Breast epithelium (tissue), 4 donors: ENCODE results near the gene VAV3. TPM values are rescaled to one million over a fixed set of nuclear protein-coding genes. Genes with fewer than 3 reads are reported as not detected.

ENCODE experiments used
- DNase-seq, 2 donors: peaks; one replicate each; pipeline ENCODE4 v3.0.0-alpha.2; 2019; ENCODE audit warnings: low spot score in 2 of 2
- H3K27ac ChIP-seq, 2 donors: fragments of 200-600 bp; sonication (generic) in 1 of 2; one replicate each; pipeline ENCODE4 v1.5.1; 2016 to 2019; ENCODE audit warnings: mild to moderate bottlenecking in 1 of 2
- H3K27me3 ChIP-seq, 2 donors: fragments of 200-600 bp; sonication (generic) in 1 of 2; one replicate each; pipeline versions ENCODE4 v1.5.1 to v1.6.0; 2017 to 2019; ENCODE audit warnings: control low read depth in 1 of 2, mild to moderate bottlenecking in 1 of 2
- H3K36me3 ChIP-seq: fragments of 200-600 bp; one replicate; pipeline ENCODE4 v1.5.1; 2019
- H3K4me1 ChIP-seq, 2 donors: fragments of 200-600 bp; sonication (generic); one replicate each; pipeline ENCODE4 v1.5.1; 2016 to 2019; ENCODE audit warnings: control low read depth in 1 of 2
- H3K4me3 ChIP-seq, 3 donors: fragments of 200-600 bp; sonication (generic); 1 replicate in 2 of 3; 2 replicates in 1 of 3; pipeline ENCODE4 v1.5.1; 2016 to 2019; ENCODE audit warnings: mild to moderate bottlenecking in 3 of 3, moderate library complexity in 2 of 3
- H3K9me3 ChIP-seq, 2 donors: fragments of 200-600 bp; sonication (generic) in 1 of 2; one replicate each; pipeline ENCODE4 v1.5.1; 2016 to 2019; ENCODE audit warnings: control low read depth in 1 of 2
- POLR2A ChIP-seq: fragments of 450-650 bp; IDR thresholded peaks from one replicate; pipeline ENCODE4 v1.6.1; 2016; ENCODE audit warnings: antibody characterized with exemption, mild to moderate bottlenecking, moderate library complexity
- POLR2AphosphoS5 ChIP-seq, 3 donors: sonication (generic); formaldehyde crosslinking; IDR thresholded peaks; one replicate each; pipeline ENCODE4 v1.6.1; 2017; ENCODE audit warnings: antibody characterized with exemption in 3 of 3
- intact Hi-C: fragments of 100-400 bp; cut with DNase I; formaldehyde crosslinking; loops from one replicate; pipeline ENCODE4 v1.15.1; 2023; ENCODE audit warnings: low total_unique reads
- total RNA-seq, 3 donors: library from RNA; depleted of rRNA; stranded (reverse); fragments of >200 nt; gene quantifications; one replicate each; pipeline ENCODE4 v1.1.0, GENCODE V29; 2016
- TF ChIP-seq, protein P1 (sequence below), 3 donors: fragments of 450-650 bp; IDR thresholded peaks; one replicate each; pipeline ENCODE4 v1.5.1; 2016 to 2017; ENCODE audit warnings: antibody characterized with exemption in 3 of 3, mild to moderate bottlenecking in 3 of 3, moderate library complexity in 3 of 3

VAV3 gene
- total RNA-seq, 3 donors from 2014 or later: 8.0 to 153 (median 113) TPM

DNA sequence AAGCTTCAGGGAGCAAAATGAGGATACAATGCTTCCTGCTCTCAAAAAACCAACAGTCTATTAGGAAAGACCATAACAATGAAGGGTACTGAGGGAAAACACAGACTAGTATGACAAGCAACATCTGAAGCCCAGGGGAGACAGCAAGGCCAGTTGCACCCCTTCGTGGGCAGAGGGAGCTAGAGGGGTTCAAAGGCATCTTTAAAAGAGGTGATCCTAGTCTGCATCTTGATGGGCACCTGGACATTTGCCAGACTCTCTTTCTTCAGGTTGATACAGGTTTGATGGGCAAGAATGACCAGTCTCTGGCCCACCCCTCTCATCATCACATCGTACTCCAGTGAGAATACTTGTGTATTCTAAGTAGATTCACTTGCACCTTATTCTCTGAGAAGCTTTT is 177.7 kb downstream of the VAV3 start:
- Histone ChIP-seq H3K4me3 (no peak overlapping the region), H3K36me3 (no peaks in the 10 kb centered on the region), H3K27me3 (no peaks in the 10 kb centered on the region), H3K27ac (no peak overlapping the region), H3K4me1 (peaks cover 0 to 4% of the 10 kb centered on the region in 2 donors), H3K9me3 (no peaks in the 10 kb centered on the region)
- DNase-seq: no peak
- intact Hi-C loops: no loop called here
- TF ChIP-seq, protein P1, sequence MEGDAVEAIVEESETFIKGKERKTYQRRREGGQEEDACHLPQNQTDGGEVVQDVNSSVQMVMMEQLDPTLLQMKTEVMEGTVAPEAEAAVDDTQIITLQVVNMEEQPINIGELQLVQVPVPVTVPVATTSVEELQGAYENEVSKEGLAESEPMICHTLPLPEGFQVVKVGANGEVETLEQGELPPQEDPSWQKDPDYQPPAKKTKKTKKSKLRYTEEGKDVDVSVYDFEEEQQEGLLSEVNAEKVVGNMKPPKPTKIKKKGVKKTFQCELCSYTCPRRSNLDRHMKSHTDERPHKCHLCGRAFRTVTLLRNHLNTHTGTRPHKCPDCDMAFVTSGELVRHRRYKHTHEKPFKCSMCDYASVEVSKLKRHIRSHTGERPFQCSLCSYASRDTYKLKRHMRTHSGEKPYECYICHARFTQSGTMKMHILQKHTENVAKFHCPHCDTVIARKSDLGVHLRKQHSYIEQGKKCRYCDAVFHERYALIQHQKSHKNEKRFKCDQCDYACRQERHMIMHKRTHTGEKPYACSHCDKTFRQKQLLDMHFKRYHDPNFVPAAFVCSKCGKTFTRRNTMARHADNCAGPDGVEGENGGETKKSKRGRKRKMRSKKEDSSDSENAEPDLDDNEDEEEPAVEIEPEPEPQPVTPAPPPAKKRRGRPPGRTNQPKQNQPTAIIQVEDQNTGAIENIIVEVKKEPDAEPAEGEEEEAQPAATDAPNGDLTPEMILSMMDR (IDR thresholded peaks at IDR 0.05): no peak
- TF ChIP-seq POLR2AphosphoS5 (IDR thresholded peaks at IDR 0.05): no peak
- TF ChIP-seq POLR2A: no peak

DNA sequence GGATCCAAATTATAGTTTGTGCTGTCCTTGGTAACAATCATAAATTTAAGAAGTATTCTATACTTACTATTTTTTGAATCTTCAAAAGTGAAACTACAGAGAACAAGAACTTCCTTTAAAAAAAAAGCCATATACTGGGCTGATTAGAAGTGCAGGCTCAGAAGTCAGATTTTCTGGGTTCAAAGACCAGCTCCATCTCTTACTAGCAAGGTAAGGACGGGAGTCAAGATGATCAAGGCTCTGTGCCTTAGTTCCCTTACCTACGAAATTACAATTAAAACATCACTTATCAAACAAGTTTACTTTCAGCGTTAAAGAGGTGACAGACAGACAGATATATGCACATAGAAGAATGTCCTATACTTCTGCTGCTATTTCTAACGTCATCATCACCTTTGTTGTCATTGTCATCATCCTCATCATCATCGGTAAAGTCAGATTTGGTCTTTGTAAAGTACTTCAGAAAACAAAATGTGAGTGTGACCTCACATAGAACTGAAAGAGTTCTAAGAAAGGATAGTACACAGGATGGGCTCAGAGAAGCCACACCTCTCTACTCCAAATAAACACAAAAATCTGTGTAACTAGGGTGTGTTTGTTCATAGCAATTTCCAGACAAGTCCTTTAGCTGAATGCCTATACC is 178.7 kb downstream of the VAV3 start:
- Histone ChIP-seq H3K27ac (no peak overlapping the region), H3K4me3 (no peak overlapping the region), H3K4me1 (peaks cover 0 to 4% of the 10 kb centered on the region in 2 donors), H3K36me3 (no peaks in the 10 kb centered on the region), H3K9me3 (no peaks in the 10 kb centered on the region), H3K27me3 (no peaks in the 10 kb centered on the region)
- intact Hi-C loops: no loop called here
- TF ChIP-seq POLR2AphosphoS5 (IDR thresholded peaks at IDR 0.05) (no peak), POLR2A (no peak)
- TF ChIP-seq, protein P1 (IDR thresholded peaks at IDR 0.05): no peak
- DNase-seq: no peak

DNA sequence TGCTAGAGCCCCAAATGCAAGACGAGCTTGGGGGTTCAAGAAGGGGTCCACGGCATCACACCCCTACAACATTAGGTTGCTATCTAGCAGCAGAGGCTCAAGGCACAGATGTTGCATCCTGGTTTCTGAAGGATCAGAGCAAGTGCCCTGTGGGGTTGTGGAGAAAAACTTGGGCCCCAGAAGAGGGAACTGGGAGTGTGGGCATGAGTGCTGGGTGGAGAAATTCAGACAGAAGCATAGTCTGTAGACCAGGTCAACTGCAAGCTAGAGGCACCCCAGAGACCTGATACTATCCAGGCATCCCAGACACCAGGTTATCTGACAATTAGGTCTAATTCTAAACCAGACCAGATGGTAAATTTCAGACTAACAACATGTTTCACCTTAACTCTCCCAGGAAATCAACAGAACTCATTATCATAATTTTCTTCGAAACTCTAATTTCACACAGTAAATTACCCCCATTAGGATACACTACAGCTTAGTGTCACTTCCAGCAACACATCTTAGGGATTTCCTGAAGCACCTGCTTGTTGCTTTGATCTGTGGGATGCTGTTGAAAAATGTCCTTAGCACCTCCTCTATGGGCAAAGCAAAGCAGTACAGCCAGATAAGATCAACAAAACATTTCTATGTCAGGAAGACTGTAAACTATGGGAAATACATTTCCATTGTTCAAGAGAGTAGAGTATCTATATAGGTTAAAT is 179.3 kb downstream of the VAV3 start:
- Histone ChIP-seq H3K27ac (peak overlapping the region in 1 of 2 donors; percentile 2), H3K27me3 (no peaks in the 10 kb centered on the region), H3K4me3 (no peak overlapping the region), H3K36me3 (no peaks in the 10 kb centered on the region), H3K9me3 (no peaks in the 10 kb centered on the region), H3K4me1 (peaks cover 0 to 4% of the 10 kb centered on the region in 2 donors)
- intact Hi-C loops: loop anchor here (1.0 kb wide), 1 partner anchor 341 kb away; no protein-coding TSS in a partner anchor
- DNase-seq: no peak
- no peak for TF ChIP-seq POLR2AphosphoS5 (IDR thresholded peaks at IDR 0.05)
- no peak for TF ChIP-seq POLR2A
- TF ChIP-seq, protein P1 (IDR thresholded peaks at IDR 0.05): no peak

DNA sequence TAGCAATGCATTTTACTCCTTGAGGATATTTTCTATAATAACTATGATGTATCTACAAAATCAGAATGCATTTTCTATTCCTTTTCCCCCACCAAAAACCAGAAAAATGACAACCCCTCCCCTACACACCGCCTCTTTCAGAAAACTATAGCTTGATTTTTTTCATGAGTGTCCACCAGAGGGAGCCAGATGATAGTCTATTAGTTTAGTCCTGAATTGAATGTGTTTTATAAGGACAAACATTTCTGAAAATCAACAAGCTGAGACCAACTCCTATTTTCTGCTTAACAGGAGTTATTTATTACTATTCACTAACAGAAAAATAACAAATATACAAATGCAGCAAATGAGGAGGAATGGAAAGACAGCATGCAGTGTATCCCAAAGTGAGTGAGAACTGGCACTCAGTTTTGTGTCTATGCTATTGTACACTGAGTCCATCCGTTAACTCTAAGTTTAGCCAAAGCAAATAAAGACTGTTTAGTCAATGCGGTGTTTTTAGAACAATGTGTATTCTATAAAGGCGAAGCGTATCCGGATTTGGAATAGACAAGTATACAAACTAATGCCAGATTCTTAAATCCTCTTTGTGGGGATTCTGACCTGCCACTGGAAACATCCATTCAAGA is 182.6 kb downstream of the VAV3 start:
- H3K27me3 ChIP-seq: no peaks in the 10 kb centered on the region
- H3K4me3 ChIP-seq: no peak overlapping the region
- H3K4me1 ChIP-seq: no peaks in the 10 kb centered on the region
- no peak overlapping the region for H3K27ac ChIP-seq
- no peaks in the 10 kb centered on the region for H3K9me3 ChIP-seq
- intact Hi-C loops: no loop called here
- no peaks in the 10 kb centered on the region for H3K36me3 ChIP-seq
- TF ChIP-seq, protein P1 (IDR thresholded peaks at IDR 0.05): peak; percentile 82 to 85 (median 84)
- no peak for TF ChIP-seq POLR2AphosphoS5 (IDR thresholded peaks at IDR 0.05)
- no peak for TF ChIP-seq POLR2A
- DNase-seq: no peak

GRCh38 chr1:107781245-107781644 is 183.7 kb downstream of the VAV3 start:
- Histone ChIP-seq H3K9me3 (no peaks in the 10 kb centered on the region), H3K36me3 (no peaks in the 10 kb centered on the region), H3K27ac (no peak overlapping the region), H3K4me1 (no peaks in the 10 kb centered on the region), H3K4me3 (no peak overlapping the region), H3K27me3 (no peaks in the 10 kb centered on the region)
- no peak for DNase-seq
- intact Hi-C loops: no loop called here
- TF ChIP-seq, protein P1 (IDR thresholded peaks at IDR 0.05): no peak
- no peak for TF ChIP-seq POLR2AphosphoS5 (IDR thresholded peaks at IDR 0.05)
- TF ChIP-seq POLR2A: no peak
